Activated CD8-positive, alpha-beta memory T cell treated with anti-CD3 and anti-CD28 coated beads, Interleukin-2, amount 50 U/mL, for 48 hours (primary cell): Measurements from ENCODE around the gene CCNB1IP1.
"Not testable (repeated sequence)": the region's sequence is repeated elsewhere in the genome, so short reads cannot be mapped to it uniquely, and the experiment has no call there.

Source experiments
- DNase-seq: peaks from one replicate; pipeline ENCODE4 v3.0.0-alpha.2; 2020

The CCNB1IP1 gene

DNA sequence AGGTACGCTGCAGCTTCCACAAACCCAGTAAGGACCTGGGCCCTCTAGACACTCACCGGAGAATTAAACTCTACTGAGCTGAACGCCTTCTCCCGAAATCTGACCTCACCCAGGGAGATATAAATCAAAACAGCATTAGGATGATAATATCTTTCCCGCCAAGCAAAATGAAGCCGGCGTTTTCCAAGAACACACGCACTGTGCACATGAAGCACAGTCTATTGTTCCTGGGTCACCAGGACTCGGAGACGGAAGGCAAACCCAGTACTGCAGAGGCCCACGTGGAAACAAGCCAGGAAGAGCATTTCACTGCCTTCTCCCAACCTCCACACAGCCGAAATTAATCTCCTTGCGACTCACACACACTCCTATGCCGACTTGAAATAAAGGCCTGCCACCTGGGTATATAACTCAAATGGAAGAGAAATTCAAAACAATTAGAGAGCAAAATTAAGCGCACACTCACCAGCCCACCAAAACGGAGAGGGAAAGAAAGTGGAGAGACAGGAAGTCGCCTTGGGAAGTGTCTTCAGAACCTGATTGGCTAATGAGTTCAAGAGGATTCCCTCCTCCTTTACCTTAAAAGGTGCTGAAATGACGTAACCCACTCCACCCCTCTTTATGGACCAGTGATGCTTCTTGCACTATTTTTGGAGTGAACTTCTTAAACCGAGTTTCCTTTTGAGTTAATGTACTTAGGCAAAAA lies at the start of gene CCNB1IP1:
Gene CCNB1IP1, minus strand, starts transcription at position 492 of the 706 bp plus-strand sequence. CDS start 16,756 bp downstream, outside the sequence.
- DNase-seq = peak; percentile 58

- DNase-seq = no peak
Measured at GRCh38 chr14:20382526-20382925, 49.4 kb upstream of the CCNB1IP1 start.

DNA sequence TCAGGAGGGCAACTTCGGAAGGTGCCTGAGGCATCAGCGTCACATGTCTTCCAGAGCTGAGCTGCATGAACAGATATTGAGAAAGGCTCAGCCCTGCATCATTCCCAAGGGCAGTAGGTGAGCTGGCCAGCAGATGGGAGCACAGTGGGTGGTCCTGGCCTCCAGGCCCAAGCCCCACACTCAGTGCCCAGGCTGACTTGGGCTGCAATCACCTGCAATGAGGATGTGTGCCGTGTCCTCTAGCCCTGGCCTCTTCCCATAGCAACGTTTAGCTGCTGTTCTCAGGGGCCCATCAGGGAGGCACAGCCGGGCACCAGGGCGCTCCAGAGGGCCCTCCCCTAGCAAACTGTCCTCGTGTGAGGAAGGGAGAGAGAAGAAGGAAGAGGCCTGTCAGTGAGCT lies 48.3 kb upstream of the CCNB1IP1 start:
- DNase-seq = no peak

DNA sequence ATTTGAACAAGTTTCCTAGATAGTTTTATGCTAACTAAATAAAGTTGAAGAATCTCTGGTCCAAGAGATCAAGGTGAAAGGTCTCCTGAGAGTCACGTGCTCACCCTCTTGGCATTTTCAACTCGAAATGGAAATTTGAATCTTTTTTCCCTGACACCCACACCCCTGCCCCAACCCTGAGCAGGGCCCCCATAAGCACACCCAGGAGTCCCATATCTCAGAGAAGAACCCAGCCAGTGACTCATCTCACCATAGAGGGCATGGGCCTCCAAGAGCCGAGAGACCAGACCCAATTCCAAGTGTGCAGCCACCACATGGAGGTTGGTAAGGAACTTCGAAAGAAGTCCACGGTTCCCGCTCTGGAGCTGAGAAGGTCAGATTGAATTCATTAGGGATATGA lies 47.6 kb upstream of the CCNB1IP1 start:
- DNase-seq = no peak

DNA sequence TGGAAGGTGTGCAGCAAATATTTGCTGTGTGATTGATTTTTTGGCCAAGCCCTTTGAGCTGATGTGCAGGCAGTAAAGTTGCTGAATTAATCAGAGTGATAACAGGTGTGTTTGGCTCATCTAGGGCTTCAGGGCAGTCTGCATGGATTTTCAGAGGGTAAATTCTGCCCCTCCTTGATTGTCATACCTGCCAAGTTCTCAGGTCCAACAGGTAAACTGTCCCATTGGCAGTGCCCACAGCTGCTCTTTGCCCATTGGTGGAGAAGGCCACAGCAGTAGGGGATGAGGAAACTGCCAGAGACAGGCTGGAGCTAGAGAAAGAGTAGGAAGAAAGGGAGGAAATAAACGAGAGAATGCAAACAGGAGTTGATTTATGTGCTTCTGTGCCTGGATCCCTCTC lies 46.7 kb upstream of the CCNB1IP1 start:
- no peak for DNase-seq

DNA sequence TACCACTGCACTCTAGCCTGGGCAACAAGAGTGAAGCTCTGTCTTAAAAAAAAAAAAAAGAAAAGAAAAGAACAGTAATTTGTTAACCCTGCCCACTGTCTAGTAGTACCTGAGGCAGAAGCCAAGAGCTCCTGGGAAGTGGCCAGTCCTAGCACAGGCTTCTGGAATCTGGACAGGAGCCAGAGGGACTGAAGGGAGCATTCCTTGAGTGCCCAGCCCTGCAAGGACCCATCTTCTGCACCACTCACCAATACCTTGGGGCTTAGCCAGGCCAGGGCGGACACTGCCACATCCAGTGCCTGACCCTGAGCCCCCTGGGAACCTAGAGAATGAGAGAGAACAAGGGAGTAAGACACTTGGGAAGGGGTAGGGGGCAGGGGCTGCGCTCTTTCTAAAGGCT lies 44.1 kb upstream of the CCNB1IP1 start:
- no peak for DNase-seq

- no peak for DNase-seq
Measured at GRCh38 chr14:20376071-20376588, 43.1 kb upstream of the CCNB1IP1 start.

GRCh38 chr14:20375471-20375870 lies 42.4 kb upstream of the CCNB1IP1 start:
- DNase-seq = no peak

GRCh38 chr14:20372796-20373195 lies 39.7 kb upstream of the CCNB1IP1 start:
- no peak for DNase-seq

DNA sequence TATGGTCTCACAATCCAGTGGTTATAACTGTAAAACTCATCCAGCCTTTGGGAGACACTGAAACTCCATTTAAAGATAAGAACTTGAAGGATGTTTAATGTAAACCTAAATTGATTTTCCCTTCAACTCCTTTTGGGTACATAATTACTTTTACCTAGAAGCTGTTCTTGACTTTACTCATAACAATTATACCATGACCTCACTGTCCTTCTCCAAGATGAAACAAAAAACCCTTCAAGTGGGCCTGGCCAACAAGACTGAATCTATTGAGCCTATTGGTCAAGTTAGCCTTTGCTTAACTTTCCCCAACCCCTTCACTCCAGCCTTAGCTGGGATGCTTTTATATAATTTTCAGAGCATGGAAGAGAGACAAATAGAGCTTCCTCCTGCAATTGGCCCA lies 32.8 kb upstream of the CCNB1IP1 start:
- DNase-seq = no peak

- not testable (repeated sequence) for DNase-seq
Measured at GRCh38 chr14:20358474-20358873, 25.4 kb upstream of the CCNB1IP1 start.

GRCh38 chr14:20356422-20356821 lies 23.3 kb upstream of the CCNB1IP1 start:
- DNase-seq = no peak

- DNase-seq = no peak
Measured at GRCh38 chr14:20350860-20351259, 17.8 kb upstream of the CCNB1IP1 start.

DNA sequence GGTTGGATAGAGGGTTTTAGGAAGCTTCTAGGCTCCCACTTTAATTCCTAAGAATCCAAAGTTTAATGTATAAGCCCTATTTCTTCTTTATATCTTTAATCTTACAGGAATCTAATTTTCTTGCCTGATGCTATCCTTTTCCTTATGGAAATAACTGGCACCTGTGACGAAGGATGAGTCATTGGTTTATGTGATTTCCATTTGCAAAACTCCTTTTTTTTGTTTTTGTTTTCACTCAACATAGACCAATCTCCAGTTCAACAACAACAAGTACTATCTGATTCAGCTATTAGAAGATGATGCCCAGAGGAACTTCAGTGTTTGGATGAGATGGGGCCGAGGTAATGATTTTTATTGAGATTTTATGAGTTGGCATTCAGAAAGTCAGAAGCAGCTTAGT lies 17.2 kb upstream of the CCNB1IP1 start:
- DNase-seq = no peak

GRCh38 chr14:20347747-20348146 lies 14.7 kb upstream of the CCNB1IP1 start:
- no peak for DNase-seq

- DNase-seq = no peak
Measured at GRCh38 chr14:20346713-20347112, 13.6 kb upstream of the CCNB1IP1 start.

- DNase-seq = no peak
Measured at GRCh38 chr14:20345366-20345765, 12.3 kb upstream of the CCNB1IP1 start.

GRCh38 chr14:20343862-20344220 lies 10.8 kb upstream of the CCNB1IP1 start:
- DNase-seq = no peak

DNA sequence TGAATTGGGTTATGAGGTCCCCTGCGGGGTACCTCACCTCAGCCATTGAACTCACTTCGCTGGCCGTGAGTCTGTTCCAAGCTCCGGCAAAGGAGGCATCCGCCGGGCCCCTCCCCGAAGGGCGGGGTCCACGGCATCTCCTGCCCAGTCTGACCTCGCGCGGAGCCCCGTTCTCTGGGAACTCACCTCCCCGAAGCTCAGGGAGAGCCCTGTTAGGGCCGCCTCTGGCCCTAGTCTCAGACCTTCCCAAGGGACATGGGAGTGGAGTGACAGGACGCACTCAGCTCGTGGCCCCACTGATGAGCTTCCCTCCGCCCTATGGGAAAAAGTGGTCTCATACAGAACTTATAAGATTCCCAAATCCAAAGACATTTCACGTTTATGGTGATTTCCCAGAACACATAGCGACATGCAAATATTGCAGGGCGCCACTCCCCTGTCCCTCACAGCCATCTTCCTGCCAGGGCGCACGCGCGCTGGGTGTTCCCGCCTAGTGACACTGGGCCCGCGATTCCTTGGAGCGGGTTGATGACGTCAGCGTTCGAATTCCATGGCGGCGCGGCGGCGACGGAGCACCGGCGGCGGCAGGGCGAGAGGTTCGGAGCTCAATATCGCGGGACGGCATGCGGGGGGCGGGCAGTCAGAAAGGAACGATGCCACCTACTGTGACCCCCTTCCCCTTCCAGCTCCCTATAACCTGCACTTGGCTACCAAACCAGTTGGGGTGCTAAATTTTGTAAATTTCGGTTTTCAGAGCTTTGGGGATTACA lies 10.2 kb upstream of the CCNB1IP1 start, which contains the start of gene PARP2:
Gene PARP2, plus strand, starts transcription at position 544 of the 770 bp plus-strand sequence. Its CDS starts 7 bp downstream, at position 551.
- peak; percentile 98 for DNase-seq

GRCh38 chr14:20341646-20342045 lies 8.6 kb upstream of the CCNB1IP1 start:
- DNase-seq = no peak

DNA sequence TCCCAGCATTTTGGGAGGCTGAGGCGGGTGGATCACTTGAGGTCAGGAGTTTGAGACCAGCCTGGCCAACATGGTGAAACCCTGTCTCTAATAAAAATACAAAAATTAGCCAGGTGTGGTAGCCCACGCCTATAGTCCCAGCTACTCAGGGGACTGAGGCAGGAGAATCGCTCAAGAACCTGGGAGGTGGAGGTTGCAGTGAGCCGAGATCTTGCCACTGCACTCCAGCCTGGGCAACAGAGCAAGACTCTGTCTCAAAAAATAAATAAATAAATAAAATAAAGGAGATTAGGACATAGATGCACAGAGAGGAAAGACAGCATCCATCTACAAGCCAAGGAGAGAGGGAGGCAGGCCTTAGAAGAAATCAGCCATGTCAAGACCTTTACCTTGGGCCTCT lies 8.0 kb upstream of the CCNB1IP1 start:
- not testable (repeated sequence) for DNase-seq

GRCh38 chr14:20334017-20334416 lies 938 bp upstream of the CCNB1IP1 start:
- DNase-seq = no peak

DNA sequence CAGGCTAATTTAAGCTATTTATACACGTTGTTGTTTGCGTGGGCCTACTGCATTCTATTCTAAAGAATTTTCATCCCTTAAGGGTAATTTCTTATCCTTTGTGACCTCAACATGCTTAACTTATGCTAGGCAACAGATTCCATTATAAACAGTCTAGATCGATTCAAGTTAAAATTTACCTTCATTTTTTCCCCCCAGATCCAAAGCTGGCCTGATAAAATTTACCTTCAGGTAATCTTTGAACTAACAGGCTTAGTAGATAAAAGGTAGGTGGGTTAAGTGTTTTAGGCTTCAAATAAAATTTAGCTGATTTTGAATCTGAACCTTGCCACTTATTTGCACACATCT lies 389 bp upstream of the CCNB1IP1 start:
- no peak for DNase-seq

GRCh38 chr14:20332431-20332787 lies 670 bp downstream of the CCNB1IP1 start:
- DNase-seq = no peak
